HEK293 (cell line): ENCODE results near the gene OR6K3.

Experiments used
- CTCF ChIA-PET: fragments of 350-600 bp; formaldehyde crosslinking; extraction: SDS; loops from one replicate; lab custom pipeline; 2021; ENCODE audit warnings: antibody characterized with exemption; lab: Yijun Ruan, JAX
- POLR2A ChIA-PET: fragments of 300-600 bp; formaldehyde crosslinking; extraction: SDS; loops from one replicate; lab custom pipeline; 2020; ENCODE audit warnings: antibody characterized with exemption, inconsistent platforms; lab: Yijun Ruan, JAX
- H3K27ac ChIP-seq: fragments of 200-500 bp; sonication (Bioruptor generic); 2 replicates; pipeline ENCODE4 v1.5.1; 2014; ENCODE audit warnings: low read depth, low read length, control low read depth, inconsistent platforms; ENCODE audit errors: extremely low read depth
- H3K36me3 ChIP-seq, 2 experiments: fragments of 200-500 bp in 1 of 2; sonication (Bioruptor generic) in 1 of 2; 1 replicate in 1 of 2; 2 replicates in 1 of 2; pipeline ENCODE4 v1.5.1; 2014 to 2017; ENCODE audit warnings: inconsistent platforms in 2 of 2, low read length in 2 of 2; ENCODE audit not compliant: control insufficient read depth in 2 of 2, insufficient read depth in 1 of 2
- H3K4me1 ChIP-seq: fragments of 200-500 bp; sonication (Bioruptor generic); 2 replicates; pipeline ENCODE4 v1.5.1; 2014; ENCODE audit warnings: mild to moderate bottlenecking, low read length, inconsistent platforms; ENCODE audit not compliant: control insufficient read depth, insufficient read depth
- H3K4me3 ChIP-seq: 2 replicates; pipeline ENCODE4 v1.5.1; 2011; ENCODE audit warnings: low read depth, mild to moderate bottlenecking, control low read depth, low read length, moderate library complexity
- H3K9me3 ChIP-seq: fragments of 200-500 bp; sonication (Bioruptor generic); 2 replicates; pipeline ENCODE4 v1.5.1; 2014; ENCODE audit warnings: low read depth, low read length, inconsistent platforms; ENCODE audit not compliant: control insufficient read depth, insufficient read depth
- FEZF1 ChIP-seq: fragments of 450-650 bp; formaldehyde crosslinking; IDR thresholded peaks from 2 replicates; pipeline ENCODE4 v1.5.1; 2016; ENCODE audit warnings: missing biosample characterization, missing genetic modification characterization
- GFI1B ChIP-seq: fragments of 450-650 bp; formaldehyde crosslinking; IDR thresholded peaks from 2 replicates; pipeline ENCODE4 v1.5.1; 2016; ENCODE audit warnings: missing biosample characterization, missing genetic modification characterization
- HOXA7 ChIP-seq: sonication (generic); formaldehyde crosslinking; IDR thresholded peaks from 2 replicates; pipeline ENCODE4 v1.8.1; 2022; ENCODE audit warnings: missing genetic modification reagents, borderline replicate concordance
- HOXC10 ChIP-seq: sonication (generic); formaldehyde crosslinking; IDR thresholded peaks from 2 replicates; pipeline ENCODE4 v1.8.1; 2023; ENCODE audit warnings: mild to moderate bottlenecking, missing genetic modification reagents
- KLF8 ChIP-seq: fragments of 450-650 bp; formaldehyde crosslinking; IDR thresholded peaks from 2 replicates; pipeline ENCODE4 v1.5.1; 2016; ENCODE audit warnings: missing biosample characterization, missing genetic modification characterization
- OVOL3 ChIP-seq: fragments of 450-650 bp; formaldehyde crosslinking; IDR thresholded peaks from 2 replicates; pipeline ENCODE4 v1.5.1; 2016; ENCODE audit warnings: missing biosample characterization, missing genetic modification characterization
- SP3 ChIP-seq: fragments of 450-650 bp; formaldehyde crosslinking; IDR thresholded peaks from 2 replicates; pipeline ENCODE4 v1.5.1; 2016; ENCODE audit warnings: missing biosample characterization, missing genetic modification characterization
- SP7 ChIP-seq: fragments of 450-650 bp; formaldehyde crosslinking; IDR thresholded peaks from 2 replicates; pipeline ENCODE4 v1.5.1; 2016; ENCODE audit warnings: missing biosample characterization, missing genetic modification characterization
- TCF7L2 ChIP-seq: IDR thresholded peaks from 2 replicates; pipeline ENCODE4 v1.6.1; 2011; ENCODE audit warnings: low read depth, mild to moderate bottlenecking, inconsistent platforms, low read length, moderate library complexity, borderline replicate concordance
- ZBTB21 ChIP-seq: fragments of 450-650 bp; formaldehyde crosslinking; IDR thresholded peaks from 2 replicates; pipeline ENCODE4 v1.5.1; 2017; ENCODE audit warnings: missing biosample characterization, missing genetic modification characterization
- ZBTB48 ChIP-seq: fragments of 450-650 bp; formaldehyde crosslinking; IDR thresholded peaks from 2 replicates; pipeline ENCODE4 v1.5.1; 2016; ENCODE audit warnings: missing biosample characterization, missing genetic modification characterization
- ZFP41 ChIP-seq: fragments of 450-650 bp; formaldehyde crosslinking; IDR thresholded peaks from 2 replicates; pipeline ENCODE4 v1.5.1; 2016; ENCODE audit warnings: missing biosample characterization, missing genetic modification characterization, borderline replicate concordance
- ZNF138 ChIP-seq: fragments of 450-650 bp; formaldehyde crosslinking; IDR thresholded peaks from 2 replicates; pipeline ENCODE4 v1.5.1; 2016; ENCODE audit warnings: missing biosample characterization, missing genetic modification characterization, borderline replicate concordance
- ZNF146 ChIP-seq: fragments of 450-650 bp; formaldehyde crosslinking; IDR thresholded peaks from 2 replicates; pipeline ENCODE4 v1.5.1; 2016; ENCODE audit warnings: missing biosample characterization, missing genetic modification characterization
- ZNF157 ChIP-seq: fragments of 450-650 bp; formaldehyde crosslinking; IDR thresholded peaks from 2 replicates; pipeline ENCODE4 v1.5.1; 2016; ENCODE audit warnings: missing biosample characterization, missing genetic modification characterization
- ZNF184 ChIP-seq: fragments of 450-650 bp; IDR thresholded peaks from 2 replicates; pipeline ENCODE4 v1.5.1; 2018; ENCODE audit warnings: missing biosample characterization, mild to moderate bottlenecking, missing genetic modification characterization
- ZNF19 ChIP-seq: fragments of 450-650 bp; formaldehyde crosslinking; IDR thresholded peaks from 2 replicates; pipeline ENCODE4; 2016; ENCODE audit warnings: missing biosample characterization, missing genetic modification characterization, low read depth
- ZNF214 ChIP-seq: fragments of 450-650 bp; formaldehyde crosslinking; IDR thresholded peaks from 2 replicates; pipeline ENCODE4 v1.5.1; 2017; ENCODE audit warnings: missing biosample characterization, mild to moderate bottlenecking, missing genetic modification characterization, borderline replicate concordance
- ZNF223 ChIP-seq: fragments of 450-650 bp; formaldehyde crosslinking; IDR thresholded peaks from 2 replicates; pipeline ENCODE4 v1.5.1; 2016; ENCODE audit warnings: missing biosample characterization, missing genetic modification characterization
- ZNF266 ChIP-seq: fragments of 450-650 bp; formaldehyde crosslinking; IDR thresholded peaks from 2 replicates; pipeline ENCODE4 v1.5.1; 2016; ENCODE audit warnings: missing biosample characterization, missing genetic modification characterization, low read depth
- ZNF311 ChIP-seq: fragments of 450-650 bp; formaldehyde crosslinking; IDR thresholded peaks from 2 replicates; pipeline ENCODE4 v1.5.1; 2017; ENCODE audit warnings: missing biosample characterization, missing genetic modification characterization, borderline replicate concordance
- ZNF391 ChIP-seq: fragments of 450-650 bp; formaldehyde crosslinking; IDR thresholded peaks from 2 replicates; pipeline ENCODE4 v1.5.1; 2016; ENCODE audit warnings: low read depth, missing biosample characterization, missing genetic modification characterization, borderline replicate concordance
- ZNF394 ChIP-seq: fragments of 450-650 bp; formaldehyde crosslinking; IDR thresholded peaks from 2 replicates; pipeline ENCODE4 v1.5.1; 2016; ENCODE audit warnings: missing biosample characterization, missing genetic modification characterization, mild to moderate bottlenecking, moderate library complexity, borderline replicate concordance
- ZNF473 ChIP-seq: fragments of 450-650 bp; formaldehyde crosslinking; IDR thresholded peaks from 2 replicates; pipeline ENCODE4 v1.5.1; 2017; ENCODE audit warnings: missing biosample characterization, missing genetic modification characterization
- ZNF48 ChIP-seq: fragments of 450-650 bp; formaldehyde crosslinking; IDR thresholded peaks from 2 replicates; pipeline ENCODE4 v1.5.1; 2016; ENCODE audit warnings: missing biosample characterization, missing genetic modification characterization
- ZNF521 ChIP-seq: fragments of 450-650 bp; formaldehyde crosslinking; IDR thresholded peaks from 2 replicates; pipeline ENCODE4 v1.5.1; 2017; ENCODE audit warnings: missing biosample characterization, mild to moderate bottlenecking, missing genetic modification characterization
- ZNF560 ChIP-seq: fragments of 450-650 bp; formaldehyde crosslinking; IDR thresholded peaks from 2 replicates; pipeline ENCODE4 v1.5.1; 2017; ENCODE audit warnings: missing biosample characterization, missing genetic modification characterization, borderline replicate concordance
- ZNF660 ChIP-seq: fragments of 450-650 bp; IDR thresholded peaks from 2 replicates; pipeline ENCODE4 v1.5.1; 2018; ENCODE audit warnings: missing biosample characterization, mild to moderate bottlenecking, missing genetic modification characterization
- ZNF747 ChIP-seq: fragments of 450-650 bp; formaldehyde crosslinking; IDR thresholded peaks from 2 replicates; pipeline ENCODE4 v1.5.1; 2016; ENCODE audit warnings: missing biosample characterization, missing genetic modification characterization
- TF ChIP-seq, protein P1 (sequence below): IDR thresholded peaks from 2 replicates; pipeline ENCODE4 v1.6.1; 2011; ENCODE audit warnings: mild to moderate bottlenecking, low read depth, low read length, borderline replicate concordance
- TF ChIP-seq, protein P2 (sequence below): fragments of 450-650 bp; formaldehyde crosslinking; IDR thresholded peaks from 2 replicates; pipeline ENCODE4 v1.5.1; 2016; ENCODE audit warnings: missing biosample characterization, missing genetic modification characterization
- TF ChIP-seq, protein P3 (sequence below): fragments of 450-650 bp; formaldehyde crosslinking; IDR thresholded peaks from 2 replicates; pipeline ENCODE4 v1.5.1; 2016; ENCODE audit warnings: missing biosample characterization, missing genetic modification characterization

OR6K3 gene

GRCh38 chr1:158717344-158717743 is 3.2 kb downstream of the OR6K3 start (continued):
- TF ChIP-seq, protein P1, sequence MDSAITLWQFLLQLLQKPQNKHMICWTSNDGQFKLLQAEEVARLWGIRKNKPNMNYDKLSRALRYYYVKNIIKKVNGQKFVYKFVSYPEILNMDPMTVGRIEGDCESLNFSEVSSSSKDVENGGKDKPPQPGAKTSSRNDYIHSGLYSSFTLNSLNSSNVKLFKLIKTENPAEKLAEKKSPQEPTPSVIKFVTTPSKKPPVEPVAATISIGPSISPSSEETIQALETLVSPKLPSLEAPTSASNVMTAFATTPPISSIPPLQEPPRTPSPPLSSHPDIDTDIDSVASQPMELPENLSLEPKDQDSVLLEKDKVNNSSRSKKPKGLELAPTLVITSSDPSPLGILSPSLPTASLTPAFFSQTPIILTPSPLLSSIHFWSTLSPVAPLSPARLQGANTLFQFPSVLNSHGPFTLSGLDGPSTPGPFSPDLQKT: no peak
- TF ChIP-seq OVOL3 (no peak), ZNF146 (tag by site-specific recombination) (no peak)
- TF ChIP-seq, all 188 proteins: peak for 0

DNA sequence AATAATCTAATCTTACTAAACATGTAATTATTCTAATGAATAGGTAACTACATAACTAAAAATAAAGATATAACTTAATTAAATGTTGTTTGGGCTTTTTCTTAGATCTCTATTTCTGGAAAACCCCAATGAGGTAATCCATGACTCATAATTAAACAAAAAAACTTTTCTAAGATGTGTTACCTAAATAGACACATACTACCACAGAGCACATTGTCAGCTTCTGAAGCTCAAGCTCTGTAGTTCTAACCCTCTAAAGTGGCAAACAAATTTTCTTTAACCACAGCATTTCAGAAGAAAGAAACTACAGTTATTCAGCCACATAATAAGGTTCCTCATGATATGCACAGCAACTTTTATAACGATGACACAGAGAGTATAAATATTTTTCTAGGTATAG is 4.2 kb downstream of the OR6K3 start:
- CTCF ChIA-PET: no interaction called here
- H3K9me3 ChIP-seq: no peaks in the 10 kb centered on the region
- POLR2A ChIA-PET: no interaction called here
- H3K4me1 ChIP-seq: no peaks in the 10 kb centered on the region
- no peaks in the 10 kb centered on the region for H3K36me3 ChIP-seq
- TF ChIP-seq SP7 (tag by site-specific recombination): no peak
- TF ChIP-seq ZNF157 (tag by site-specific recombination): no peak
- TF ChIP-seq SP3 (tag by site-specific recombination): no peak
- no peak for TF ChIP-seq ZBTB21 (tag by site-specific recombination)
- no peak for TF ChIP-seq TCF7L2
- TF ChIP-seq ZNF48 (tag by site-specific recombination): no peak
- no peak for TF ChIP-seq ZNF660
- TF ChIP-seq, protein P2, sequence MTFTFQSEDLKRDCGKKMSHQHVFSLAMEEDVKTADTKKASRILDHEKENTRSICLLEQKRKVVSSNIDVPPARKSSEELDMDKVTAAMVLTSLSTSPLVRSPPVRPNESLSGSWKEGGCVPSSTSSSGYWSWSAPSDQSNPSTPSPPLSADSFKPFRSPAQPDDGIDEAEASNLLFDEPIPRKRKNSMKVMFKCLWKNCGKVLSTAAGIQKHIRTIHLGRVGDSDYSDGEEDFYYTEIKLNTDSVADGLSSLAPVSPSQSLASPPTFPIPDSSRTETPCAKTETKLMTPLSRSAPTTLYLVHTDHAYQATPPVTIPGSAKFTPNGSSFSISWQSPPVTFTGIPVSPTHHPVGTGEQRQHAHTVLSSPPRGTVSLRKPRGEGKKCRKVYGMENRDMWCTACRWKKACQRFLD: no peak
- TF ChIP-seq ZNF184 (tag by site-specific recombination): no peak
- no peak for TF ChIP-seq FEZF1 (tag by site-specific recombination)
- no peak for TF ChIP-seq ZNF19 (tag by site-specific recombination)
- no peak for TF ChIP-seq ZBTB48 (tag by site-specific recombination)
- no peak for TF ChIP-seq ZNF560 (tag by site-specific recombination)
- no peak for TF ChIP-seq ZNF747 (tag by site-specific recombination)
- TF ChIP-seq ZFP41 (tag by site-specific recombination): no peak
- no peak for TF ChIP-seq ZNF311 (tag by site-specific recombination)
- TF ChIP-seq, all 188 proteins: peak for 0
- Histone ChIP-seq H3K27ac (no peak overlapping the region), H3K4me3 (no peak overlapping the region)

DNA sequence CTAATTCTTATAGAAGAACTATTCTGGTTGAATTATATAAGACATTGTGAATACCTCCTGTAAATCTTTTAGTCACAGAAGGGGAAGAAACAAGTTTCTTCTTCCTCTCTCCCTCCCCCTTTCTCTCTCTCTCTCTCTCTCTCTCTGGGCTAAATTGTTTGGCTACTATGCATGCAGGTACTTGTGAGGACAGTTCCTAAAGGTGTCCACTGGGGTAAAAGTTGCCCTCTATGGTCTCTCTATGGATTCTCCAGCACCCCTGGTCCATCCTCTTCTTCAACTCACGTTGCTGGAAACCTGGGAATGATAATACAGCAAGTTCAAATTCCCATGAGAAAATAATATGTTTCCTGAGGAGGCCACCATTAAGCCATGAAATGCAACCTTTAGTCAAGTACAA is 5.8 kb downstream of the OR6K3 start:
- no peaks in the 10 kb centered on the region for H3K36me3 ChIP-seq
- H3K4me1 ChIP-seq: no peaks in the 10 kb centered on the region
- no peak overlapping the region for H3K4me3 ChIP-seq
- no peak overlapping the region for H3K27ac ChIP-seq
- ChIA-PET CTCF (no interaction called here), POLR2A (no interaction called here)
- no peaks in the 10 kb centered on the region for H3K9me3 ChIP-seq
- TF ChIP-seq SP3 (tag by site-specific recombination): no peak
- TF ChIP-seq ZNF394 (tag by site-specific recombination): no peak
- TF ChIP-seq ZNF473 (tag by site-specific recombination): no peak
- TF ChIP-seq, protein P2: no peak
- no peak for TF ChIP-seq GFI1B (tag by site-specific recombination)
- TF ChIP-seq HOXC10 (CRISPR knock-in tag): no peak
- TF ChIP-seq ZNF223: no peak
- TF ChIP-seq ZNF138: no peak
- TF ChIP-seq ZNF391 (tag by site-specific recombination): no peak
- no peak for TF ChIP-seq OVOL3
- no peak for TF ChIP-seq KLF8 (tag by site-specific recombination)
- no peak for TF ChIP-seq HOXA7
- TF ChIP-seq, protein P3, sequence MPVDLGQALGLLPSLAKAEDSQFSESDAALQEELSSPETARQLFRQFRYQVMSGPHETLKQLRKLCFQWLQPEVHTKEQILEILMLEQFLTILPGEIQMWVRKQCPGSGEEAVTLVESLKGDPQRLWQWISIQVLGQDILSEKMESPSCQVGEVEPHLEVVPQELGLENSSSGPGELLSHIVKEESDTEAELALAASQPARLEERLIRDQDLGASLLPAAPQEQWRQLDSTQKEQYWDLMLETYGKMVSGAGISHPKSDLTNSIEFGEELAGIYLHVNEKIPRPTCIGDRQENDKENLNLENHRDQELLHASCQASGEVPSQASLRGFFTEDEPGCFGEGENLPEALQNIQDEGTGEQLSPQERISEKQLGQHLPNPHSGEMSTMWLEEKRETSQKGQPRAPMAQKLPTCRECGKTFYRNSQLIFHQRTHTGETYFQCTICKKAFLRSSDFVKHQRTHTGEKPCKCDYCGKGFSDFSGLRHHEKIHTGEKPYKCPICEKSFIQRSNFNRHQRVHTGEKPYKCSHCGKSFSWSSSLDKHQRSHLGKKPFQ (tag by site-specific recombination): no peak
- no peak for TF ChIP-seq ZNF266 (tag by site-specific recombination)
- TF ChIP-seq ZNF214: no peak
- no peak for TF ChIP-seq ZNF521 (tag by site-specific recombination)
- no peak for TF ChIP-seq ZBTB21 (tag by site-specific recombination)
